Measurements from ENCODE around the gene TCHHL1. TPM values are rescaled to one million over a fixed set of nuclear protein-coding genes. Genes with fewer than 3 reads are reported as not detected.

Gene TCHHL1
- total and polyA plus RNA-seq, 2 of the 4 experiments (the other 2 are of a cell fraction) = not detected

- ChIA-PET CTCF (interaction anchor here (0.7 kb wide), 1 partner anchor 88 kb away, joined by 3 read pairs; no protein-coding TSS in a partner anchor), POLR2A (ENCODE audit: unreplicated experiment) (no interaction called here)
- ATAC-seq (ENCODE audit: low read depth) (no peak), DNase-seq (no peak)
- H3K36me3 ChIP-seq (ENCODE audit: control insufficient read depth, insufficient read depth, low read length) = no peaks in the 10 kb centered on the region
- no peak overlapping the region for H2BK20ac ChIP-seq (ENCODE audit: low read depth, low read length)
- no peak overlapping the region for H4K91ac ChIP-seq (ENCODE audit: insufficient read depth, low read depth, low read length)
- no peak overlapping the region for H4K8ac ChIP-seq (ENCODE audit: low read depth in 2 of 2, low read length in 2 of 2)
- no peaks in the 10 kb centered on the region for H3K4me1 ChIP-seq (ENCODE audit: control insufficient read depth, insufficient read depth, low read length)
- BruUV-seq (replicated peaks) = no TSS peak
- dilution Hi-C loops (cut with HindIII; ENCODE audit: low sequenced_read_pairs, unreplicated experiment) (no loop called here), in situ Hi-C loops (cut with MboI; ENCODE audit: low sequenced_read_pairs) (no loop called here), intact Hi-C loops (cut with micrococcal nuclease) (no loop called here)
- no peak overlapping the region for H3K18ac ChIP-seq (ENCODE audit: low read depth, low read length)
- no peak overlapping the region for H3K4ac ChIP-seq (ENCODE audit: low read depth, low read length)
- H3K9me3 ChIP-seq (ENCODE audit: control insufficient read depth, insufficient read depth, low read length) = no peaks in the 10 kb centered on the region
- no peak overlapping the region for H2AFZ ChIP-seq (replicated peaks; ENCODE audit: low read length, poor library complexity)
- H2AK9ac ChIP-seq (replicated peaks; ENCODE audit: low read depth, low read length, poor library complexity) = no peak overlapping the region
- H3K4me3 ChIP-seq (ENCODE audit: insufficient read depth, low read depth, low read length) = no peak overlapping the region
- H3K27me3 ChIP-seq (ENCODE audit: control insufficient read depth, insufficient read depth, low read length) = no peaks in the 10 kb centered on the region
- H2AK5ac ChIP-seq (ENCODE audit: low read depth, low read length) = no peak overlapping the region
- H3K23ac ChIP-seq (ENCODE audit: low read depth, low read length) = no peak overlapping the region
- no CpG with 5 or more reads among the region's 3 CpGs for WGBS, 2 experiments (ENCODE audit: extremely low coverage in 2 of 2, insufficient read length in 1 of 2)
- H4K5ac ChIP-seq (ENCODE audit: low read depth, low read length) = no peak overlapping the region
- H3K4me2 ChIP-seq (ENCODE audit: low read depth, low read length) = no peak overlapping the region
- no peak overlapping the region for H2BK120ac ChIP-seq (ENCODE audit: low read depth, low read length)
- H2BK5ac ChIP-seq (ENCODE audit: low read depth, low read length, poor library complexity, severe bottlenecking) = no peak overlapping the region
- H4K20me1 ChIP-seq (ENCODE audit: insufficient read depth, low read length) = no peaks in the 10 kb centered on the region
- no peak overlapping the region for H3K27ac ChIP-seq (ENCODE audit: insufficient read depth, low read length)
- H3K14ac ChIP-seq (replicated peaks; ENCODE audit: low read depth, low read length) = no peak overlapping the region
- no peak for TF ChIP-seq RAD21 (IDR thresholded peaks at IDR 0.05; ENCODE audit: low read length)
- TF ChIP-seq FOS (IDR thresholded peaks at IDR 0.05; ENCODE audit: low read depth, low read length) = no peak
- TF ChIP-seq, protein P1, sequence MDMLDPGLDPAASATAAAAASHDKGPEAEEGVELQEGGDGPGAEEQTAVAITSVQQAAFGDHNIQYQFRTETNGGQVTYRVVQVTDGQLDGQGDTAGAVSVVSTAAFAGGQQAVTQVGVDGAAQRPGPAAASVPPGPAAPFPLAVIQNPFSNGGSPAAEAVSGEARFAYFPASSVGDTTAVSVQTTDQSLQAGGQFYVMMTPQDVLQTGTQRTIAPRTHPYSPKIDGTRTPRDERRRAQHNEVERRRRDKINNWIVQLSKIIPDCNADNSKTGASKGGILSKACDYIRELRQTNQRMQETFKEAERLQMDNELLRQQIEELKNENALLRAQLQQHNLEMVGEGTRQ (IDR thresholded peaks at IDR 0.05; ENCODE audit: low read depth, low read length) = no peak
- no peak for TF ChIP-seq POLR2A (IDR thresholded peaks at IDR 0.05; ENCODE audit: low read depth, low read length)
- no peak for TF ChIP-seq RFX5 (IDR thresholded peaks at IDR 0.05; ENCODE audit: low read depth, low read length)
- no peak for TF ChIP-seq BHLHE40 (IDR thresholded peaks at IDR 0.05; ENCODE audit: low read depth, low read length)
- no peak for TF ChIP-seq MAZ (IDR thresholded peaks at IDR 0.05; ENCODE audit: borderline replicate concordance, low read depth, low read length)
- TF ChIP-seq SMC3 (IDR thresholded peaks at IDR 0.05; ENCODE audit: low read depth, low read length) = no peak
- TF ChIP-seq CTCF (conservative IDR thresholded peaks at IDR 0.05; ENCODE audit: low read depth, low read length) = no peak
- no peak for TF ChIP-seq CEBPB (IDR thresholded peaks at IDR 0.05; ENCODE audit: low read depth, low read length)
- no peak for TF ChIP-seq RCOR1 (IDR thresholded peaks at IDR 0.05; ENCODE audit: insufficient replicate concordance, low read length)
- TF ChIP-seq ELK1 (IDR thresholded peaks at IDR 0.05; ENCODE audit: borderline replicate concordance, low read depth, low read length) = no peak
- no peak for TF ChIP-seq MXI1 (IDR thresholded peaks at IDR 0.05; ENCODE audit: borderline replicate concordance, low read depth, low read length)
- TF ChIP-seq CHD1 (IDR thresholded peaks at IDR 0.05; ENCODE audit: low read depth, low read length) = no peak
- no peak for TF ChIP-seq MAFK (IDR thresholded peaks at IDR 0.05; ENCODE audit: low read depth, low read length)
- no peak for TF ChIP-seq NFE2L2 (IDR thresholded peaks at IDR 0.05; ENCODE audit: low read depth, low read length)
- H3K79me1 ChIP-seq (ENCODE audit: low read depth in 1 of 2, low read length in 2 of 2) = no peaks in the 10 kb centered on the region
- no peak overlapping the region for H2BK15ac ChIP-seq (ENCODE audit: low read depth, low read length)
- no peaks in the 10 kb centered on the region for H3K9me1 ChIP-seq (ENCODE audit: insufficient read depth, low read length)
- H3K9ac ChIP-seq (ENCODE audit: low read depth, low read length) = no peak overlapping the region
- H3K56ac ChIP-seq (ENCODE audit: extremely low read depth, insufficient read depth, low read length) = no peak overlapping the region
Measured at GRCh38 chr1:152096931-152097330, 8.1 kb upstream of the TCHHL1 start.
